ENCODE measurements around the gene IL31.

Gene IL31

DNA sequence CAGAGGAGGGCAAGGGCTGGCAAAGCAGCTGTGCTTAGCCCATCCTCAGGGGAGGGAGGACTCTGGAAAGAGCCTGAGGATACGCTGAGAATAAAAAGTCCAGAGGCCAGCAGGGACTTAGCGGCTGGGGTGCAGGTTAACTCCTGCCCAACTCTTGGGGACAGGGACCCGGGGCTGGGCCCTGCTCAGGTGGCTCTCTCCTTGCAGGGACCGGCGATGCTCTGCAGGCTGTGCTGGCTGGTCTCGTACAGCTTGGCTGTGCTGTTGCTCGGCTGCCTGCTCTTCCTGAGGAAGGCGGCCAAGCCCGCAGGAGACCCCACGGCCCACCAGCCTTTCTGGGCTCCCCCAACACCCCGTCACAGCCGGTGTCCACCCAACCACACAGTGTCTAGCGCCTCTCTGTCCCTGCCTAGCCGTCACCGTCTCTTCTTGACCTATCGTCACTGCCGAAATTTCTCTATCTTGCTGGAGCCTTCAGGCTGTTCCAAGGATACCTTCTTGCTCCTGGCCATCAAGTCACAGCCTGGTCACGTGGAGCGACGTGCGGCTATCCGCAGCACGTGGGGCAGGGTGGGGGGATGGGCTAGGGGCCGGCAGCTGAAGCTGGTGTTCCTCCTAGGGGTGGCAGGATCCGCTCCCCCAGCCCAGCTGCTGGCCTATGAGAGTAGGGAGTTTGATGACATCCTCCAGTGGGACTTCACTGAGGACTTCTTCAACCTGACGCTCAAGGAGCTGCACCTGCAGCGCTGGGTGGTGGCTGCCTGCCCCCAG is 32.3 kb upstream of the IL31 start:
- no peak overlapping the region for H3K4me2 ChIP-seq (ENCODE audit: low read depth, low read length, poor library complexity, severe bottlenecking)
- H3K9ac ChIP-seq (ENCODE audit: low read depth, low read length, poor library complexity, severe bottlenecking) = no peak overlapping the region
- no peak for TF ChIP-seq CTCF (conservative IDR thresholded peaks at IDR 0.05; ENCODE audit: low read length)
- no peak for TF ChIP-seq EZH2phosphoT487 (IDR thresholded peaks at IDR 0.05; ENCODE audit: borderline replicate concordance)
- H3K4me3 ChIP-seq (ENCODE audit: low read length, poor library complexity, severe bottlenecking) = no peak overlapping the region
- H3K36me3 ChIP-seq (ENCODE audit: insufficient read depth, low read length) = peaks cover 41% of the 10 kb centered on the region; the same call in 1 of the 2 replicates
- H3K27me3 ChIP-seq (ENCODE audit: insufficient read depth, low read length, poor library complexity, severe bottlenecking) = no peaks in the 10 kb centered on the region
- no peaks in the 10 kb centered on the region for H4K20me1 ChIP-seq (ENCODE audit: insufficient read depth, low read length, poor library complexity, severe bottlenecking)
- no peaks in the 10 kb centered on the region for H3K4me1 ChIP-seq (ENCODE audit: insufficient read depth, low read length, poor library complexity, severe bottlenecking)
- H3F3A ChIP-seq (ENCODE audit: low read depth) = no peaks in the 10 kb centered on the region
- no peaks in the 10 kb centered on the region for H3K9me3 ChIP-seq (ENCODE audit: insufficient read depth, low read depth, low read length)
- H2AFZ ChIP-seq (ENCODE audit: low read length) = no peak overlapping the region
- H3K9me2 ChIP-seq (replicated peaks; ENCODE audit: low read depth, low read length) = no peaks in the 10 kb centered on the region
- no peaks in the 10 kb centered on the region for H3K79me2 ChIP-seq (ENCODE audit: insufficient read depth, low read length)

DNA sequence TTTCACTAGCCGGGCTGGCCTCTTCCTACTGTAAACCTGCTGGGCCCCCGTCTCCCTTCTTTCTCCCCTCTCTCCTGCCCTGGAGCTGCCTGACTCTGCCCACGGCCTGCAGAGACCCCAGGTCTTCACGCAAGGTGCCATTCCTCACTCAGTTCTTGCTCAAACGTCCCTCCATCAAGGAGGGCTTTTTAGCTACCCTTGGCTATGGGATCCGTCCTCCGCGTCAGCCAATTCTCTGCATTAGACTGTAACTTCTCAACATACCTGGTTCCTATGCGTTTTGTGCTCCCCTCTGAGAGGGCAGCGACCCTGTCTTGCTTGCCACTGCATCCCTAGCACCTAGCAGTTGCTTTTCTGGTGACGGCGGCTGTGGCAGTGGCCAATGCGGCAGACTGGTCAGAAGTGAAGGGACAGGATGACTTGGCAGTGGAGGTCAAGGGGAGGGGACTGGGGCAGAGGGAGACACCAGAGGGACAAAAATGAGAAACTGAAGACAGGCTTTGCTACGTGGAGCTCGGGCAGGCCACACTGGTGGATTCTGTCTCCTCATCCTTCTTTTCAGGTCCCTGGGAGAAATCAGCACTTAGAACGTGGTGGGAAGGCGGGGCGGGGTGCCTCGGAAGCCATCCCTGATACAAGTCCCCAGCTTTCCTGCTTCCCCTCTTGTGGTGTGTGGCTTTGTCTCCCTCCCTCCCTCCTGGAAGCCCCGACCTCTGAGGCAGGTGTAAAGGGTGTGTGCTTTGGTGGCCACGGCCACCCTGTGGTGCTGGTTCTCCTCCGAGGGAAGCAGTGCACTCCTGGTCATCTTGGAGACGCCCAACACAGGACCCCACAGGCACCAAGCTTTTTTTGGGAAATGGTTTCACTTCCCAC is 31.3 kb upstream of the IL31 start:
- no peak overlapping the region for H2AFZ ChIP-seq (ENCODE audit: low read length)
- H3K79me2 ChIP-seq (ENCODE audit: insufficient read depth, low read length) = no peaks in the 10 kb centered on the region
- H3K4me3 ChIP-seq (ENCODE audit: low read length, poor library complexity, severe bottlenecking) = no peak overlapping the region
- no peak overlapping the region for H3K4me2 ChIP-seq (ENCODE audit: low read depth, low read length, poor library complexity, severe bottlenecking)
- no peaks in the 10 kb centered on the region for H3K9me2 ChIP-seq (replicated peaks; ENCODE audit: low read depth, low read length)
- H3K9ac ChIP-seq (ENCODE audit: low read depth, low read length, poor library complexity, severe bottlenecking) = no peak overlapping the region
- H3K9me3 ChIP-seq (ENCODE audit: insufficient read depth, low read depth, low read length) = no peaks in the 10 kb centered on the region
- H3F3A ChIP-seq (ENCODE audit: low read depth) = no peaks in the 10 kb centered on the region
- no peaks in the 10 kb centered on the region for H3K27me3 ChIP-seq (ENCODE audit: insufficient read depth, low read length, poor library complexity, severe bottlenecking)
- H3K4me1 ChIP-seq (ENCODE audit: insufficient read depth, low read length, poor library complexity, severe bottlenecking) = no peaks in the 10 kb centered on the region
- H3K36me3 ChIP-seq (ENCODE audit: insufficient read depth, low read length) = peaks cover 38% of the 10 kb centered on the region; the same call in 1 of the 2 replicates
- no peaks in the 10 kb centered on the region for H4K20me1 ChIP-seq (ENCODE audit: insufficient read depth, low read length, poor library complexity, severe bottlenecking)
- TF ChIP-seq EZH2phosphoT487 (IDR thresholded peaks at IDR 0.05; ENCODE audit: borderline replicate concordance) (no peak), CTCF (conservative IDR thresholded peaks at IDR 0.05; ENCODE audit: low read length) (no peak)

DNA sequence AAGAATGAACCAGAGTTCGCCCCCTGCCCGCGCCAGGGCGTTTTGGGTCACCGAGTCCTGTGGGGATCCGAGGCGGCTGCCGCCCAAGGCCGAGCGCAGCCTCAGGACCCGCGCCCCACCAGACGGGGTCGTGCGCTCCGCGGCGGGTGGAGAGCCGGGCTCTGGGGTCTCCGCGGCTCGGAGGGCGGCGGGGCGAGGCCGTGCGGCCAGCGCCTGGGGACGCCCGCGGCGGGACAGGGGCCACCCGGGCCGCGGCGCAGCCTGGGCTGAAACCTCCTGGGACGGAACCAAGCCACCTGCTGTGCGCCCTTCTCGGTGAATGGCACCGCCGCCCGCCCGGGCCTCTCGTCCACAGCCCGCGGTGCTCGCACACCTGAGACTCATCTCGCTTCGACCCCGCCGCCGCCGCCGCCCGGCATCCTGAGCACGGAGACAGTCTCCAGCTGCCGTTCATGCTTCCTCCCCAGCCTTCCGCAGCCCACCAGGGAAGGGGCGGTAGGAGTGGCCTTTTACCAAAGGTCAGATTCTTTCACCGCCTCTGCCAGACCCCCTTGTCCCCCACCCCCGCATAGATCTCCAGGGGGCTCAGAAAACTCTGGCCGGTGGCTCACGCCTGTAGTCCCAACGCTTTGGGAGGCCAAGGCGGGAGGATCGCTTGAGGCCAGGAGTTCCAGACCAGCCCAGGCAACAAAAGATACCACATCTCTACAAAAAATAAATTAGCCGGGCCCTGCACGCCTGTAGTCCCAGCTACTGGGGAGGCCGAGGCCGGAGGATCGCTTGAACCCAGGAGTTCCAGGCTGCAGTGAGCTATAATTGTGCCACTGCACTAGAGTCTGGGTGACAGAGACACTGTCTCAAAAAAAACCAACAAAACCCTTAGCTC is 30.4 kb upstream of the IL31 start:
- no peaks in the 10 kb centered on the region for H3F3A ChIP-seq (ENCODE audit: low read depth)
- no peaks in the 10 kb centered on the region for H3K9me3 ChIP-seq (ENCODE audit: insufficient read depth, low read depth, low read length)
- H3K4me3 ChIP-seq (ENCODE audit: low read length, poor library complexity, severe bottlenecking) = no peak overlapping the region
- no peaks in the 10 kb centered on the region for H3K27me3 ChIP-seq (ENCODE audit: insufficient read depth, low read length, poor library complexity, severe bottlenecking)
- no peaks in the 10 kb centered on the region for H4K20me1 ChIP-seq (ENCODE audit: insufficient read depth, low read length, poor library complexity, severe bottlenecking)
- no peak overlapping the region for H2AFZ ChIP-seq (ENCODE audit: low read length)
- H3K79me2 ChIP-seq (ENCODE audit: insufficient read depth, low read length) = no peaks in the 10 kb centered on the region
- TF ChIP-seq CTCF (conservative IDR thresholded peaks at IDR 0.05; ENCODE audit: low read length) (no peak), EZH2phosphoT487 (IDR thresholded peaks at IDR 0.05; ENCODE audit: borderline replicate concordance) (no peak)
- no peaks in the 10 kb centered on the region for H3K9me2 ChIP-seq (replicated peaks; ENCODE audit: low read depth, low read length)
- no peaks in the 10 kb centered on the region for H3K4me1 ChIP-seq (ENCODE audit: insufficient read depth, low read length, poor library complexity, severe bottlenecking)
- H3K36me3 ChIP-seq (ENCODE audit: insufficient read depth, low read length) = peaks cover 30% of the 10 kb centered on the region; the same call in 1 of the 2 replicates
- no peak overlapping the region for H3K4me2 ChIP-seq (ENCODE audit: low read depth, low read length, poor library complexity, severe bottlenecking)
- no peak overlapping the region for H3K9ac ChIP-seq (ENCODE audit: low read depth, low read length, poor library complexity, severe bottlenecking)

Data from Loucy (cell line).